Cardiac fibroblast (primary cell): ENCODE data around the gene NLGN1.
"Not testable (repeated sequence)": the region's sequence is repeated elsewhere in the genome, so short reads cannot be mapped to it uniquely, and the experiment has no call there.

Experiments
- DNase-seq, 2 donors: peaks; one replicate each; pipeline versions ENCODE4 v3.0.0 to v3.0.0-alpha.2; 2010; ENCODE audit warnings: low read depth in 2 of 2
- H3K4me3 ChIP-seq, 2 donors: replicated peaks in 1 of 2; 1 replicate in 1 of 2; 2 replicates in 1 of 2; pipeline ENCODE4 v1.5.1; 2011; ENCODE audit warnings: low read depth in 2 of 2, low read length in 2 of 2, mild to moderate bottlenecking in 2 of 2, moderate library complexity in 1 of 2
- CTCF ChIP-seq: IDR thresholded peaks from one replicate; pipeline ENCODE4 v1.5.1; 2011; ENCODE audit warnings: low read depth, mild to moderate bottlenecking, low read length, inconsistent platforms

The NLGN1 gene

GRCh38 chr3:174229916-174230315 lies 832.4 kb downstream of the NLGN1 start:
- TF ChIP-seq CTCF = no peak
- peak; percentile 18 to 71 for DNase-seq

GRCh38 chr3:174232028-174232657 lies 834.6 kb downstream of the NLGN1 start:
- H3K4me3 ChIP-seq, DNase-seq: not testable (repeated sequence)

More at GRCh38 chr3:174229916-174230315, 832.4 kb downstream of the NLGN1 start:
- H3K4me3 ChIP-seq = no peak overlapping the region

- H3K4me3 ChIP-seq = no peak overlapping the region
Observed at GRCh38 chr3:174232658-174233429, 835.3 kb downstream of the NLGN1 start.

GRCh38 chr3:174233511-174233910 lies 836.0 kb downstream of the NLGN1 start:
- no peak for DNase-seq
- H3K4me3 ChIP-seq = no peak overlapping the region
- TF ChIP-seq CTCF = no peak

More at GRCh38 chr3:174232658-174233429, 835.3 kb downstream of the NLGN1 start:
- DNase-seq = no peak
- TF ChIP-seq CTCF = no peak

GRCh38 chr3:174242311-174243041 lies 844.9 kb downstream of the NLGN1 start:
- H3K4me3 ChIP-seq = no peak overlapping the region
- no peak for TF ChIP-seq CTCF
- peak in 1 of 2 donors; percentile 29 for DNase-seq

- H3K4me3 ChIP-seq = no peak overlapping the region
- peak; percentile 7 to 8 for DNase-seq
- no peak for TF ChIP-seq CTCF
Observed at GRCh38 chr3:174243171-174243570, 845.6 kb downstream of the NLGN1 start.

- no peak overlapping the region for H3K4me3 ChIP-seq
- no peak for TF ChIP-seq CTCF
- no peak for DNase-seq
Observed at GRCh38 chr3:174247687-174248152, 850.2 kb downstream of the NLGN1 start.
